Erythroblast (primary cell): ENCODE results near the gene COP1.

Experiments used
- GATA1 ChIP-seq: IDR thresholded peaks from 2 replicates; pipeline ENCODE4 v1.6.1; 2011; ENCODE audit warnings: low read depth, mild to moderate bottlenecking, control low read depth, low read length, moderate library complexity
- POLR2A ChIP-seq: IDR thresholded peaks from 2 replicates; pipeline ENCODE4 v1.6.1; 2011; ENCODE audit warnings: mild to moderate bottlenecking, low read length

GRCh38 chr1:176058686-176059085, 148.4 kb downstream of the COP1 start:
- TF ChIP-seq POLR2A, result no peak
- no peak for TF ChIP-seq GATA1
